K562 (cell line): ENCODE results near the gene ITPRIPL1. TPM values are rescaled to one million over a fixed set of nuclear protein-coding genes. Genes with fewer than 3 reads are reported as not detected.

Experiments used
- ARHGAP35 ChIP-seq: fragments of 450-650 bp; IDR thresholded peaks from 2 replicates; pipeline ENCODE4 v1.6.1; 2018; ENCODE audit not compliant: partially characterized antibody
- BMI1 ChIP-seq: fragments of 150-350 bp; IDR thresholded peaks from 2 replicates; pipeline ENCODE4 v1.6.1; 2014; ENCODE audit warnings: low read length
- CXXC5 ChIP-seq: fragments of 250-450 bp; sonication (Bioruptor Pico); IDR thresholded peaks from 2 replicates; pipeline ENCODE4 v1.8.0; 2022; ENCODE audit warnings: inconsistent platforms, mild to moderate bottlenecking, moderate library complexity
- NCOA6 ChIP-seq: fragments of 450-650 bp; IDR thresholded peaks from 2 replicates; pipeline ENCODE4 v1.6.1; 2017; ENCODE audit warnings: mild to moderate bottlenecking
- NFIC ChIP-seq: fragments of 450-650 bp; IDR thresholded peaks from 2 replicates; pipeline ENCODE4 v1.6.1; 2017; ENCODE audit warnings: mild to moderate bottlenecking, inconsistent platforms
- RBBP5 ChIP-seq: fragments of 200-600 bp; sonication (generic); IDR thresholded peaks from 2 replicates; pipeline ENCODE4 v1.6.1; 2012; ENCODE audit warnings: borderline replicate concordance, mild to moderate bottlenecking, low read length, control low read depth, inconsistent platforms; ENCODE audit not compliant: insufficient read depth, poor library complexity, severe bottlenecking
- RFX1 ChIP-seq: fragments of 450-650 bp; IDR thresholded peaks from 2 replicates; pipeline ENCODE4 v1.6.1; 2016; ENCODE audit warnings: mild to moderate bottlenecking, moderate library complexity
- SMAD2 ChIP-seq: fragments of 150-350 bp; IDR thresholded peaks from 2 replicates; pipeline ENCODE4 v1.6.1; 2014; ENCODE audit warnings: low read depth, mild to moderate bottlenecking, low read length
- TAF1 ChIP-seq: IDR thresholded peaks from 2 replicates; pipeline ENCODE4 v1.6.1; 2011; ENCODE audit warnings: mild to moderate bottlenecking, low read length, moderate library complexity; ENCODE audit not compliant: insufficient read depth, control insufficient read depth, severe bottlenecking; ENCODE audit errors: extremely low read depth
- ZBTB33 ChIP-seq: sonication (generic); formaldehyde crosslinking; IDR thresholded peaks from 2 replicates; pipeline ENCODE4 v1.8.1; 2023; ENCODE audit warnings: mild to moderate bottlenecking, missing genetic modification reagents
- polyA plus RNA-seq, 8 experiments: library from polyadenylated mRNA; depleted of rRNA in 4 of 8; stranded (reverse) in 5 of 8; unstranded in 3 of 8; fragments of >200 nt; fragmentation: Nextera tagmentation in 2 of 8; fragmentation: Illumina TruSeq in 1 of 8; extraction: Ambion mirVana in 2 of 8; extraction: Trizol in 1 of 8; gene quantifications; 2 replicates each; pipeline versions ENCODE4 v1.2.1 to v1.2.3, GENCODE V29; 2011 to 2014; ENCODE audit warnings: inconsistent platforms in 1 of 8, missing spikeins in 1 of 8
- total RNA-seq, 7 experiments: library from RNA; depleted of rRNA in 6 of 7; stranded (reverse); fragments of >200 nt in 6 of 7; fragmentation: Illumina TruSeq in 2 of 7; extraction: Trizol in 2 of 7; gene quantifications; 2 replicates each; pipeline versions ENCODE4 v1.2.1 to v1.2.3, GENCODE V29; 2011 to 2021; ENCODE audit warnings: low replicate concordance in 1 of 7
- TF ChIP-seq, protein P1 (sequence below), 3 experiments: IDR thresholded peaks in 2 of 3; conservative IDR thresholded peaks in 1 of 3; 2 replicates each; pipeline ENCODE4 v1.5.1; 2011 to 2012; ENCODE audit warnings: low read length in 3 of 3, mild to moderate bottlenecking in 3 of 3, control low read depth in 2 of 3, improper control_type of control experiment in 1 of 3, inconsistent platforms in 1 of 3, low read depth in 1 of 3, mixed read lengths in 1 of 3, moderate library complexity in 1 of 3; ENCODE audit not compliant: insufficient read depth in 2 of 3
- TF ChIP-seq, protein P2 (sequence below), 2 experiments: IDR thresholded peaks; 2 replicates each; pipeline ENCODE4 v1.6.1; 2011; ENCODE audit warnings: borderline replicate concordance in 1 of 2, control low read depth in 1 of 2, low read depth in 1 of 2, low read length in 1 of 2, mild to moderate bottlenecking in 1 of 2, mixed read lengths in 1 of 2, moderate library complexity in 1 of 2; ENCODE audit not compliant: insufficient read depth in 1 of 2, insufficient read length in 1 of 2, poor library complexity in 1 of 2, severe bottlenecking in 1 of 2; ENCODE audit errors: extremely low read depth in 1 of 2

ITPRIPL1 gene
- total and polyA plus RNA-seq, 9 of the 15 experiments (the other 6 are each of a cell fraction or from before 2014, with no cell fraction given): 0.99 to 9.0 (median 6.4) TPM

DNA sequence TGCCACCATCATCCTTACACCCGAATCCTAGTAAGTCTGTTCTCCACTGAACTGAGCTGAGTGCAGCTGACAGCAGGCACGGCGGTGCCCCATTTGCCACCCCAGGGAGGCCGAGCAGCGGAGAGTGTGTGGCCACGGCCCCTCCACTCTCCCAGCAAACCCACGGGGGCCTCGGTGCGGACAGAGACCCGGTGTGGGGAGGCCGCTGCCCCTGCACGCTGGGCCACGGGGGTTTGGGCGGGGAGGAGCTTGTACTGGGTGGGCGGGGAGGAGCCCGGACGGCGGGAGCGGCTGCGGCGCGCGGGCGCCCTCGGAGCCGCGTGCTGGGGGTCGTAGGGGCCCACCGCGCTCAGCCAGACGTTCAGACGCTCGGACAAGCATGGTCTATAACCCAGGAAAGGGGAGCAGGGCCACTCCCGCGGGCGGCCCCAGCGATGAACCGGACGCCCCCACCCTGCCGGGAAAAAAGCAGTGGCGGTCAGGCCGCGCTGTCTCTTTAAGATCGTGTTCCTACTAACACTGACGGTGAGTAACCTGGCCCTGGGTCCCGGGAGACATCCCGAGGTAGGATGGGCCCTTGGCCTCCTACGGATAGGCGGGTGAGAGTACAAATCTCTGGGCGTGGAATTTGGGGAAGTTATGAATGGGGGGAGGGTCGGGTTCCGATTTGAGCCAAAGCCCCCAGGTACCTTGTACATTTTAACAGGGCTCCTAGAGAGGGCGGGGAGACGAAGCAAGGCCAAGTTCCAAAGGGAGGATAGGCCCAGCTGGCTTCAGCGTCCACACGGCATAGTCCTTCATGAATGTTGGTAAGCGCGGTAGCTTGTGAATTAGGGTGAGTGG, at the start of gene ITPRIPL1 (continued):
- TF ChIP-seq NCOA6: 0 out of 2 replicates have a peak, but pooled peaks have one; percentile 29
- TF ChIP-seq ARHGAP35: no peak
- TF ChIP-seq, protein P1, sequence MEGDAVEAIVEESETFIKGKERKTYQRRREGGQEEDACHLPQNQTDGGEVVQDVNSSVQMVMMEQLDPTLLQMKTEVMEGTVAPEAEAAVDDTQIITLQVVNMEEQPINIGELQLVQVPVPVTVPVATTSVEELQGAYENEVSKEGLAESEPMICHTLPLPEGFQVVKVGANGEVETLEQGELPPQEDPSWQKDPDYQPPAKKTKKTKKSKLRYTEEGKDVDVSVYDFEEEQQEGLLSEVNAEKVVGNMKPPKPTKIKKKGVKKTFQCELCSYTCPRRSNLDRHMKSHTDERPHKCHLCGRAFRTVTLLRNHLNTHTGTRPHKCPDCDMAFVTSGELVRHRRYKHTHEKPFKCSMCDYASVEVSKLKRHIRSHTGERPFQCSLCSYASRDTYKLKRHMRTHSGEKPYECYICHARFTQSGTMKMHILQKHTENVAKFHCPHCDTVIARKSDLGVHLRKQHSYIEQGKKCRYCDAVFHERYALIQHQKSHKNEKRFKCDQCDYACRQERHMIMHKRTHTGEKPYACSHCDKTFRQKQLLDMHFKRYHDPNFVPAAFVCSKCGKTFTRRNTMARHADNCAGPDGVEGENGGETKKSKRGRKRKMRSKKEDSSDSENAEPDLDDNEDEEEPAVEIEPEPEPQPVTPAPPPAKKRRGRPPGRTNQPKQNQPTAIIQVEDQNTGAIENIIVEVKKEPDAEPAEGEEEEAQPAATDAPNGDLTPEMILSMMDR (IDR thresholded peaks at IDR 0.05 in 2 of 3, conservative IDR thresholded peaks at IDR 0.05 in 1 of 3; ENCODE audit: insufficient read depth in 2 of 3, low read depth in 1 of 3, low read length in 3 of 3): no peak
- TF ChIP-seq TAF1: peak; percentile 9
- no peak for TF ChIP-seq SMAD2
- TF ChIP-seq RFX1: no peak
- TF ChIP-seq NFIC: 0 out of 2 replicates have a peak, but pooled peaks have one; percentile 12
- TF ChIP-seq, protein P2, sequence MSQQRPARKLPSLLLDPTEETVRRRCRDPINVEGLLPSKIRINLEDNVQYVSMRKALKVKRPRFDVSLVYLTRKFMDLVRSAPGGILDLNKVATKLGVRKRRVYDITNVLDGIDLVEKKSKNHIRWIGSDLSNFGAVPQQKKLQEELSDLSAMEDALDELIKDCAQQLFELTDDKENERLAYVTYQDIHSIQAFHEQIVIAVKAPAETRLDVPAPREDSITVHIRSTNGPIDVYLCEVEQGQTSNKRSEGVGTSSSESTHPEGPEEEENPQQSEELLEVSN (IDR thresholded peaks at IDR 0.05; ENCODE audit: borderline replicate concordance in 1 of 2, extremely low read depth in 1 of 2, insufficient read depth in 1 of 2, insufficient read length in 1 of 2, low read depth in 1 of 2, low read length in 1 of 2, poor library complexity in 1 of 2, severe bottlenecking in 1 of 2): peak; percentile 18 to 84
- 0 out of 2 replicates have a peak, but pooled peaks have one; percentile 12 for TF ChIP-seq CXXC5 (CRISPR knock-in tag)
- TF ChIP-seq RBBP5: no peak
- TF ChIP-seq ZBTB33: peak; percentile 56; the same call in 1 of the 2 replicates
- TF ChIP-seq BMI1: no peak
